ENCODE measurements around the gene PLEKHH3.

DNA sequence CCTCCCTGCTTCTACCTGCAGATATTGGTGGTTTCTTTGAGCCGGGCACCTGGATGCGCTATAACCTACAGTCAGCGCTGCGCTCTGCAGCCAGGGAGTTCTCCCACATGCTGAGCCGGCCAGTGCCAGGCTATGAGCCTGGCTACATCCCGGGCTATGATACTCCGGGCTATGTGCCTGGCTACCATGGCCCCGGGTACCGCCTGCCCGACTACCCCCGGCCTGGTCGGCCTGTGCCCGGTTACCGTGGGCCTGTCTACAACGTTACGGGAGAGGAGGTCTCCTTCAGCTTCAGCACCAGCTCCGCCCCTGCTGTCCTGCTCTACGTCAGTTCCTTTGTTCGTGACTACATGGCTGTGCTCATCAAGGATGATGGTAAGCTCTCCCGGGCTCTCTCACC, 18.7 kb upstream of the PLEKHH3 start:
- no peak for TF ChIP-seq POLR2A (IDR thresholded peaks at IDR 0.05)
- TF ChIP-seq, protein P1, sequence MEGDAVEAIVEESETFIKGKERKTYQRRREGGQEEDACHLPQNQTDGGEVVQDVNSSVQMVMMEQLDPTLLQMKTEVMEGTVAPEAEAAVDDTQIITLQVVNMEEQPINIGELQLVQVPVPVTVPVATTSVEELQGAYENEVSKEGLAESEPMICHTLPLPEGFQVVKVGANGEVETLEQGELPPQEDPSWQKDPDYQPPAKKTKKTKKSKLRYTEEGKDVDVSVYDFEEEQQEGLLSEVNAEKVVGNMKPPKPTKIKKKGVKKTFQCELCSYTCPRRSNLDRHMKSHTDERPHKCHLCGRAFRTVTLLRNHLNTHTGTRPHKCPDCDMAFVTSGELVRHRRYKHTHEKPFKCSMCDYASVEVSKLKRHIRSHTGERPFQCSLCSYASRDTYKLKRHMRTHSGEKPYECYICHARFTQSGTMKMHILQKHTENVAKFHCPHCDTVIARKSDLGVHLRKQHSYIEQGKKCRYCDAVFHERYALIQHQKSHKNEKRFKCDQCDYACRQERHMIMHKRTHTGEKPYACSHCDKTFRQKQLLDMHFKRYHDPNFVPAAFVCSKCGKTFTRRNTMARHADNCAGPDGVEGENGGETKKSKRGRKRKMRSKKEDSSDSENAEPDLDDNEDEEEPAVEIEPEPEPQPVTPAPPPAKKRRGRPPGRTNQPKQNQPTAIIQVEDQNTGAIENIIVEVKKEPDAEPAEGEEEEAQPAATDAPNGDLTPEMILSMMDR (IDR thresholded peaks at IDR 0.05), result no peak
- no peak for TF ChIP-seq POLR2AphosphoS5 (IDR thresholded peaks at IDR 0.05)

Measured in breast epithelium (tissue), 3 donors.